A673 (cell line): ENCODE measurements around the gene C2orf68.

Experiments
- EZH2 ChIP-seq: fragments of 200-600 bp; sonication (generic); IDR thresholded peaks from 2 replicates; pipeline ENCODE4 v1.6.1; 2017; ENCODE audit warnings: borderline replicate concordance, low read depth, mild to moderate bottlenecking, mixed read lengths, antibody characterized with exemption, low read length; ENCODE audit not compliant: poor library complexity, severe bottlenecking
- TF ChIP-seq, protein P1 (sequence below): fragments of 300-800, 200-600 bp; sonication (generic); conservative IDR thresholded peaks from 2 replicates; pipeline ENCODE4 v1.5.1; 2017; ENCODE audit warnings: low read depth, mild to moderate bottlenecking, antibody characterized with exemption, low read length, moderate library complexity, mixed read lengths

DNA sequence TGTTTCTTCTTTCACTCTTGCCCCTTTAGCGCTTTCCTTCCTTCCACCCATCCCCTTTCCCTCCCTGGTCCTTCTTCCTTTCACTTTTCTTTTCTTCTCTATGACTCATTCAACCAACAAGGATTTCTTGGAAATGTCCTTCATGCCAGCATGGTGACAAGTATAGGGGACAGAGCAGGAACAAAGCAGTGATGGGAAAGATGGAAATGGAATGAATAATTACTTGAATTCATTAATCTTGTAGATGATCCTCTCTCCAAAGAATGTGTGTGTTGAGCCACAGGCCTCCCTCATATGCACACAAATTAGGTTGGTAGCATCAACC lies 26.1 kb downstream of the C2orf68 start:
- TF ChIP-seq, protein P1, sequence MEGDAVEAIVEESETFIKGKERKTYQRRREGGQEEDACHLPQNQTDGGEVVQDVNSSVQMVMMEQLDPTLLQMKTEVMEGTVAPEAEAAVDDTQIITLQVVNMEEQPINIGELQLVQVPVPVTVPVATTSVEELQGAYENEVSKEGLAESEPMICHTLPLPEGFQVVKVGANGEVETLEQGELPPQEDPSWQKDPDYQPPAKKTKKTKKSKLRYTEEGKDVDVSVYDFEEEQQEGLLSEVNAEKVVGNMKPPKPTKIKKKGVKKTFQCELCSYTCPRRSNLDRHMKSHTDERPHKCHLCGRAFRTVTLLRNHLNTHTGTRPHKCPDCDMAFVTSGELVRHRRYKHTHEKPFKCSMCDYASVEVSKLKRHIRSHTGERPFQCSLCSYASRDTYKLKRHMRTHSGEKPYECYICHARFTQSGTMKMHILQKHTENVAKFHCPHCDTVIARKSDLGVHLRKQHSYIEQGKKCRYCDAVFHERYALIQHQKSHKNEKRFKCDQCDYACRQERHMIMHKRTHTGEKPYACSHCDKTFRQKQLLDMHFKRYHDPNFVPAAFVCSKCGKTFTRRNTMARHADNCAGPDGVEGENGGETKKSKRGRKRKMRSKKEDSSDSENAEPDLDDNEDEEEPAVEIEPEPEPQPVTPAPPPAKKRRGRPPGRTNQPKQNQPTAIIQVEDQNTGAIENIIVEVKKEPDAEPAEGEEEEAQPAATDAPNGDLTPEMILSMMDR, result no peak
- TF ChIP-seq EZH2, result no peak
